Tibial nerve (tissue), 4 donors: ENCODE measurements around the gene KCNH2. TPM values are rescaled to one million over a fixed set of nuclear protein-coding genes. Genes with fewer than 3 reads are reported as not detected.
A peak's percentile ranks its signal among the peaks of the same experiment; 100 is the strongest.

ENCODE experiments used
- DNase-seq, 2 donors: peaks; one replicate each; pipeline ENCODE4 v3.0.0-alpha.2; 2019; ENCODE audit warnings: low spot score in 2 of 2
- H3K27ac ChIP-seq, 4 donors: fragments of 200-600 bp; sonication (generic) in 3 of 4; one replicate each; pipeline ENCODE4 v1.5.1; 2017 to 2019; ENCODE audit warnings: mild to moderate bottlenecking in 1 of 4
- H3K27me3 ChIP-seq, 2 donors: fragments of 200-600 bp; sonication (generic) in 1 of 2; one replicate each; pipeline versions ENCODE4 v1.5.1 to v1.6.0; 2017 to 2019
- H3K36me3 ChIP-seq, 3 donors: fragments of 200-600 bp; sonication (generic); one replicate each; pipeline ENCODE4 v1.5.1; 2018 to 2019
- H3K4me1 ChIP-seq, 4 donors: fragments of 200-600 bp; sonication (generic) in 3 of 4; one replicate each; pipeline ENCODE4 v1.5.1; 2017 to 2019
- H3K4me3 ChIP-seq, 4 donors: fragments of 200-600 bp; sonication (generic) in 3 of 4; one replicate each; pipeline ENCODE4 v1.5.1; 2017 to 2019; ENCODE audit warnings: mild to moderate bottlenecking in 1 of 4, moderate library complexity in 1 of 4
- H3K9me3 ChIP-seq, 4 donors: fragments of 200-600 bp; sonication (generic) in 3 of 4; one replicate each; pipeline ENCODE4 v1.5.1; 2017 to 2019
- CTCF ChIP-seq, 5 experiments: fragments of 200-600 bp in 3 of 5; fragments of 450-650 bp in 2 of 5; sonication (generic) in 3 of 5; IDR thresholded peaks; one replicate each; pipeline ENCODE4 v1.5.1; 2016 to 2019; ENCODE audit warnings: antibody characterized with exemption in 5 of 5, mild to moderate bottlenecking in 3 of 5, moderate library complexity in 2 of 5
- EP300 ChIP-seq, 2 donors: sonication (generic); formaldehyde crosslinking; IDR thresholded peaks; one replicate each; pipeline ENCODE4 v1.6.1; 2017; ENCODE audit warnings: antibody characterized with exemption in 2 of 2, mild to moderate bottlenecking in 1 of 2
- POLR2A ChIP-seq, 2 donors: fragments of 450-650 bp; IDR thresholded peaks; one replicate each; pipeline ENCODE4 v1.6.1; 2017; ENCODE audit warnings: antibody characterized with exemption in 2 of 2, mild to moderate bottlenecking in 2 of 2, moderate library complexity in 2 of 2
- WGBS, 2 donors: methylation state at CpG; one replicate each; pipeline ENCODE4 v1.1.5; 2018; 5-methylcytosine and 5-hydroxymethylcytosine counted together
- total RNA-seq, 4 donors: library from RNA; depleted of rRNA; stranded (reverse); fragments of >200 nt; gene quantifications; one replicate each; pipeline ENCODE4 v1.1.0, GENCODE V29; 2016

KCNH2 gene
- total RNA-seq, 4 donors from 2014 or later = 1.5 to 9.0 (median 2.4) TPM

GRCh38 chr7:150942591-150943452, 35.3 kb downstream of the KCNH2 start:
- TF ChIP-seq CTCF (IDR thresholded peaks at IDR 0.05) = no peak
- no peak for TF ChIP-seq POLR2A (IDR thresholded peaks at IDR 0.05)
- TF ChIP-seq EP300 (IDR thresholded peaks at IDR 0.05) = no peak
- WGBS, 2 donors = 81 to 88% methylated on average over 11 to 13 of the region's 13 CpGs
- DNase-seq = peak in 1 of 2 donors; percentile 5

GRCh38 chr7:150942001-150942590, 36.0 kb downstream of the KCNH2 start:
- Histone ChIP-seq H3K9me3 (no peaks in the 10 kb centered on the region), H3K4me1 (peaks cover 0 to 29% (median 12%) of the 10 kb centered on the region in 4 donors), H3K4me3 (no peak overlapping the region), H3K36me3 (no peaks in the 10 kb centered on the region), H3K27me3 (peaks cover 0 to 13% of the 10 kb centered on the region in 2 donors), H3K27ac (no peak overlapping the region)
- 52 to 57% methylated on average over 12 to 14 of the region's 14 CpGs for WGBS, 2 donors
- peak in 1 of 2 donors; percentile 5 for DNase-seq
- TF ChIP-seq POLR2A (IDR thresholded peaks at IDR 0.05) (no peak), EP300 (IDR thresholded peaks at IDR 0.05) (no peak), CTCF (IDR thresholded peaks at IDR 0.05) (no peak)

More at GRCh38 chr7:150942591-150943452, 35.3 kb downstream of the KCNH2 start:
- H3K27me3 ChIP-seq = peaks cover 0 to 20% of the 10 kb centered on the region in 2 donors
- no peaks in the 10 kb centered on the region for H3K9me3 ChIP-seq
- H3K4me1 ChIP-seq = peaks cover 0 to 32% (median 18%) of the 10 kb centered on the region in 4 donors
- H3K36me3 ChIP-seq = no peaks in the 10 kb centered on the region
- H3K4me3 ChIP-seq = no peak overlapping the region
- H3K27ac ChIP-seq = no peak overlapping the region

- Histone ChIP-seq H3K9me3 (no peaks in the 10 kb centered on the region), H3K4me1 (peaks cover 0 to 25% (median 11%) of the 10 kb centered on the region in 4 donors), H3K4me3 (no peak overlapping the region), H3K27me3 (peaks cover 0 to 8% of the 10 kb centered on the region in 2 donors), H3K36me3 (no peaks in the 10 kb centered on the region), H3K27ac (no peak overlapping the region)
- TF ChIP-seq POLR2A (IDR thresholded peaks at IDR 0.05) = no peak
- no peak for TF ChIP-seq EP300 (IDR thresholded peaks at IDR 0.05)
- 88 to 92% methylated on average over 15 of the region's 15 CpGs for WGBS, 2 donors
- DNase-seq = no peak
Measured at GRCh38 chr7:150941351-150942000, 36.6 kb downstream of the KCNH2 start.

- Histone ChIP-seq H3K9me3 (no peaks in the 10 kb centered on the region), H3K36me3 (no peaks in the 10 kb centered on the region), H3K4me3 (no peak overlapping the region), H3K4me1 (peaks cover 0 to 19% (median 7%) of the 10 kb centered on the region in 4 donors), H3K27ac (no peak overlapping the region), H3K27me3 (peaks cover 0 to 7% of the 10 kb centered on the region in 2 donors)
- peak in 1 of 2 donors; percentile 7 for DNase-seq
- TF ChIP-seq EP300 (IDR thresholded peaks at IDR 0.05) (no peak), CTCF (IDR thresholded peaks at IDR 0.05) (no peak)
- WGBS, 2 donors = 77 to 80% methylated on average over 11 of the region's 11 CpGs
Measured at GRCh38 chr7:150940431-150941102, 37.6 kb downstream of the KCNH2 start.

GRCh38 chr7:150939466-150939865, 38.7 kb downstream of the KCNH2 start:
- H3K27me3 ChIP-seq = no peaks in the 10 kb centered on the region
- no peaks in the 10 kb centered on the region for H3K36me3 ChIP-seq
- H3K4me1 ChIP-seq = peaks cover 0 to 11% (median 0%) of the 10 kb centered on the region in 4 donors
- no peaks in the 10 kb centered on the region for H3K9me3 ChIP-seq
- no peak for DNase-seq
- no peak overlapping the region for H3K27ac ChIP-seq
- H3K4me3 ChIP-seq = no peak overlapping the region
- TF ChIP-seq EP300 (IDR thresholded peaks at IDR 0.05) (no peak), POLR2A (IDR thresholded peaks at IDR 0.05) (no peak), CTCF (IDR thresholded peaks at IDR 0.05) (no peak)
